GM19193 (cell line): Measurements from ENCODE around the gene CMIP.

Experiments used
- POLR2A ChIP-seq: IDR thresholded peaks from 4 replicates; pipeline ENCODE4 v1.6.1; 2011; ENCODE audit not compliant: insufficient read depth, insufficient read length; ENCODE audit errors: extremely low read depth

Gene CMIP

GRCh38 chr16:81710044-81710443 lies 265.4 kb downstream of the CMIP start:
- no peak for TF ChIP-seq POLR2A

GRCh38 chr16:81710596-81710995 lies 266.0 kb downstream of the CMIP start:
- TF ChIP-seq POLR2A = no peak

- TF ChIP-seq POLR2A = no peak
Observed at GRCh38 chr16:81711657-81712319, 267.2 kb downstream of the CMIP start.

DNA sequence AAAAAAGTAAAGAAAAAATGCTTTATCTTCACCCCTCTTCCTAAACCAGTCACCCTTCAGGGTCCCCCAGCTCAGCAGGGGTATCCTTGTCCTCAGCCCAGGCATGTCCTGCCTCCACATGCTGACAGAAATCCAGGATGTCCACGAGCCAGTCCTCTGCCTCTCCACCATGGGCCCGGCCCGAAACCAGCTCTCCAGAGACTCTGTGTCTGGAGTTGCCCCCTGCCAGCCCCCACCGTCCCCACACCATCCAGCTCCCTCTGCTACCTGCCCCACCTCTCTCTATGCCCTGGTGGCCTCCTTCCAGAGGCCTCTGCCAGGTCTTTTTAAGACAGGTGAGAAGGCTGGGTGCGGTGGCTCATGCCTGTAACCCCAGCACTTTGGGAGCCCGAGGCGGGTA lies 268.1 kb downstream of the CMIP start:
- no peak for TF ChIP-seq POLR2A

- TF ChIP-seq POLR2A = no peak
Observed at GRCh38 chr16:81713295-81713772, 268.7 kb downstream of the CMIP start.

- TF ChIP-seq POLR2A = no peak
Observed at GRCh38 chr16:81713796-81714195, 269.2 kb downstream of the CMIP start.

- TF ChIP-seq POLR2A = no peak
Observed at GRCh38 chr16:81714583-81714982, 270.0 kb downstream of the CMIP start.

DNA sequence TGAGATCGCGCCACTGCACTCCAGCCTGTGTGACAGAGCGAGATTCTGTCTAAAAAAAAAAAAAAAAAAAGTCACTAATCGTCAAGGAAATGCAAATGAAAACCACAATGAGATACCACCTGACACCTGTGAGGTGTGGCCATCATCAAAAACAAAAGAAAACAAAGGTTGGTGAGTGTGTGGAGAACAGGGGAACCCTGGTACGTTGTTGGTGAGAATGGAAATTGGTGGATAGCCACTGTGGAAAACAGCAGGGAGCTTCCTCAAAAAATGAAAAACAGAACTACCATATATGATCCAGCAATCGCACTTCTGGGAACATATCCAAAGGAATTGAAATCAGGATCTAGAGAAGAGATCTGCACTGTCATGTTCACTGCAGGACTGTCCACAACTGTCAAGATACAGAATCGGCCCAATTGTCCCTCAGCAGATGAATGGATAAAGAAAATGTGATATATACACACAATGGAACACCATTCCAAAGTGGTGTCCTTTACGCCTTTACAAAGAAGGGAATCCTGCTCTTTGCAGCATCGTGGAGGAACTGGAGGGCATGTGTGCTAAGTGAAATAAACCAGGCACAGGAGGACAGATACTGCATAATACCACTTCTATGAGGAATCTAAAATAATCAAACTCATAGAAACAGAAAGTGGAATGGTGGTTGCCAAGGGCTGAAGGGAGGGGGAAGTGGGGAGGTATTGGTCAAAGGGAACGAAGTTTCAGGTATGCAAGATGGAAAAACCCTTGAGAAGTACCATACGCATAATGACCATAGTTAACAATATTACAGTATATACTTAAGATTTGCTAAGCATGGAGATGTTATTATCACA lies 271.0 kb downstream of the CMIP start:
- TF ChIP-seq POLR2A = no peak

DNA sequence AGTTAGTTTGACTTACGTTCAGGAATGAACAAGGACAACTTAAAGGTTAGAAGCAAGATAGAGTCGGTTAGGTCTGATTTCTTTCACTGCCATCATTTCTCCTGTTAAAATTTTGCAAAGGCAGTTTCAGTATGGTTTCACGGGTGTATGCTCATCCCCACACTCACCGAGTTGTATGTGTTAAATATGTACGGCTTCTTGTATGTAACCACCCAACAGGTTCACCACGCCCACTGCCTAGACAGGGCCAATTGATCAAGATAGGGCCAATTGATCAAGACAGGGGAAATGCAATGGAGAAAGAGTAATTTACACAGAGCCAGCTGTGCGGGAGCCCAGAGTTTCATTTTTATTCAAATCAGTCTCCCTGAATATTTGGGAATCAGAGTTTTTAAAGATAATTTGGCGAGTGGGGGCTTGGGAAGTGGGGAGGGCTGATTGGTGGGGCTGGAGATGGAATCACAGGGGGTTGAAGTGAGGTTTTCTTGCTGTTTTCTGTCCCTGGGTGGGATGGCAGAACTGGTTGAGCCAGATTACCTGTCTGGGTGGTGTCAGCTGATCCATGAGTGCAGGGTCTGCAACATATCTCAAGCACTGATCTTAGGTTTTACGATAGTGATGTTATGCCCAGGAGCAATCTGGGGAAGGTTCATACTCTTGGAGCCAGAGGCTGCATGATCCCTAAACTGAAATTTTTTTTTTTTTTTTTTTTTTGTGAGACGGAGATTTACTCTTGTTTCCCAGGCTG lies 272.0 kb downstream of the CMIP start:
- no peak for TF ChIP-seq POLR2A

DNA sequence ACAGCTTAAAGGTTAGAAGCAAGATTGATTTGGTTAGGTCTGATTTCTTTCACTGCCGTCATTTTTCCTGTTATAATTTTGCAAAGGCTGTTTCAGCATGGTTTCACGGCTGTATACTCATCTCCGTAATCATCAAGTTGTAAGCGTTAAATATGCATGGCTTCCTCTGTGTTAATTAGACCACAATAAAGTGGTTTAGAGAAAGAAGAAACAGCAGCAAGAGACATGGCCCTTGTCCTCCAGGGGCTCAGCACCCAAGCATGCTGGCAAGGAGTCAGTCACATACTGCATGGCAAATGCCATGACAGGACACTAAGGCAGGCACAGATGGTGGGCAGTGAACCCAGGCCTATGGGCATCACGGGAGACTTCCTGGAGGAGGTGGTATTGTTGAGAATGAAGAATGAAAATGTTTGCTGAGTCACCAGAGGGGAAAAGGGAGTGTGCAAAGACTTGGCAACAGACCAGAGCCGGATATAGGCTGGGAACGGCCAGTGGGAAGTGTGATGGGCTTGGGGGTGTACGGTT lies 273.1 kb downstream of the CMIP start:
- TF ChIP-seq POLR2A = no peak

DNA sequence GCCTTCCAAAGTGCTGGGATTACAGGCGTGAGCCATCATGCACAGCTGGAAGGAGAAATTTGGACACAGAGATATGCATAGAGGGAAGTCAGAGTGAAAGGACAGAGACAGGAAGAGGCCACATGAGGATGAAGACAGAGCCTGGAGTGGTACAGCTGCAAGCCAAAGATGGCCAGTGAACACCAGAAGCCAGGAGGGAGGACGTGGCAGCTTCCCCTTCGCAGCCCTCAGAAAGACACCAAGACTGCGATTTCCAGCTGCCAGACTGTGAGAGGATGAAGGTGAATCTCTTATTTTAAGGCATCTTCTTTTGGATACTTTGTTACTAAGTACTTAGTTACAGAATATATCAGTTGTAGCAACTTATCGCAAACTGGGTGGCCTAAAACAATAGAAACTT lies 274.0 kb downstream of the CMIP start:
- no peak for TF ChIP-seq POLR2A

DNA sequence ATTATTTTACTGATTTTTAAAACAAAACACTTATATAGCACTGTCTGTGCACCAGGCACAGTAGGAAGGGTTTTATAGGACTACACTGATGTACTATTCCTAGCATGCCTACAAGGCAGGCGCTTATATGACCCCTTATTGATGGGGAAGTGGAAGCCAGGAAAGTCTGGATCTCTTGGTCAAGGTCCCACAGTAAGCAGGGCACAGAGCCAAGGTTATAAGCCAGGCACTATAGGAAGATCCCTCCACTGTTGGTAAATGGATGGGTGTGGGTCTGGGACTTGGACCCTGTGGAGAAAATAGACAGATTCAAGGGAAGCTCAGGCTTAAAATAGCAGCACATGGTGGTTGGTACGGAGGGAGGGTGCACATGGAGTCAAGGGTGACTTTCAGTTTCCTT lies 275.4 kb downstream of the CMIP start:
- TF ChIP-seq POLR2A = no peak

GRCh38 chr16:81720973-81721906 lies 276.6 kb downstream of the CMIP start:
- no peak for TF ChIP-seq POLR2A

- no peak for TF ChIP-seq POLR2A
Observed at GRCh38 chr16:81723098-81723723, 278.6 kb downstream of the CMIP start.
